Muscle of back (tissue), 11 donors: ENCODE measurements around the gene PIPOX. TPM values are rescaled to one million over a fixed set of nuclear protein-coding genes. Genes with fewer than 3 reads are reported as not detected.

Source experiments
- DNase-seq, 3 donors: peaks; one replicate each; pipeline versions ENCODE4 v3.0.0 to v3.0.0-alpha.2; 2013
- polyA plus RNA-seq, 10 donors: library from polyadenylated mRNA; unstranded; fragments of 120-200 nt; gene quantifications; one replicate each; pipeline ENCODE4 v1.2.1, GENCODE V29; 2013; ENCODE audit not compliant: insufficient read length in 10 of 10

The PIPOX gene
- polyA plus RNA-seq, 10 donors, result 0.65 to 2.0 (median 1.2) TPM

GRCh38 chr17:29045734-29046472 is 3.0 kb downstream of the PIPOX start:
- no peak for DNase-seq

- DNase-seq, result no peak
Measured at GRCh38 chr17:29046473-29046839, 3.5 kb downstream of the PIPOX start.

- DNase-seq, result peak in 1 of 3 donors; percentile 36
Measured at GRCh38 chr17:29048440-29049368, 5.8 kb downstream of the PIPOX start.

- DNase-seq, result no peak
Measured at GRCh38 chr17:29049541-29050145, 6.7 kb downstream of the PIPOX start.

GRCh38 chr17:29050176-29050575 is 7.2 kb downstream of the PIPOX start:
- no peak for DNase-seq

GRCh38 chr17:29051194-29051593 is 8.3 kb downstream of the PIPOX start:
- no peak for DNase-seq

GRCh38 chr17:29051731-29052130 is 8.8 kb downstream of the PIPOX start:
- DNase-seq, result no peak

GRCh38 chr17:29054835-29055234 is 11.9 kb downstream of the PIPOX start:
- DNase-seq, result no peak

- no peak for DNase-seq
Measured at GRCh38 chr17:29057361-29057760, 14.4 kb downstream of the PIPOX start.

- DNase-seq, result no peak
Measured at GRCh38 chr17:29058391-29058790, 15.4 kb downstream of the PIPOX start.

- DNase-seq, result no peak
Measured at GRCh38 chr17:29059281-29059680, 16.3 kb downstream of the PIPOX start.

GRCh38 chr17:29060475-29060874 is 17.5 kb downstream of the PIPOX start:
- no peak for DNase-seq

- peak in 1 of 3 donors; percentile 51 for DNase-seq
Measured at GRCh38 chr17:29061036-29061435, 18.1 kb downstream of the PIPOX start.

- no peak for DNase-seq
Measured at GRCh38 chr17:29062215-29062614, 19.3 kb downstream of the PIPOX start.

GRCh38 chr17:29063992-29064391 is 21.1 kb downstream of the PIPOX start:
- DNase-seq, result no peak

GRCh38 chr17:29066047-29066446 is 23.1 kb downstream of the PIPOX start:
- DNase-seq, result no peak

- DNase-seq, result no peak
Measured at GRCh38 chr17:29066606-29067005, 23.7 kb downstream of the PIPOX start.

GRCh38 chr17:29068818-29069217 is 25.9 kb downstream of the PIPOX start:
- DNase-seq, result peak in 1 of 3 donors; percentile 59

GRCh38 chr17:29069526-29070041 is 26.6 kb downstream of the PIPOX start:
- DNase-seq, result peak in 2 of 3 donors; percentile 16 to 37

GRCh38 chr17:29070308-29070707 is 27.4 kb downstream of the PIPOX start:
- no peak for DNase-seq

- DNase-seq, result no peak
Measured at GRCh38 chr17:29070781-29071180, 27.8 kb downstream of the PIPOX start.

GRCh38 chr17:29071303-29071702 is 28.4 kb downstream of the PIPOX start:
- DNase-seq, result no peak
